B cell (primary cell): Measurements from ENCODE around the gene SCART1. TPM values are rescaled to one million over a fixed set of nuclear protein-coding genes. Genes with fewer than 3 reads are reported as not detected.

ENCODE experiments used
- ATAC-seq: fragments of 200-7000 bp; cut with Tn5 transposase; one replicate; pipeline ENCODE4 v1.10.0; 2021; ENCODE audit warnings: low read depth, mild to moderate bottlenecking, moderate number of reproducible peaks, moderate library complexity
- CTCF ChIA-PET: fragments of 350-600 bp; sonication (Branson Sonifier 250); formaldehyde crosslinking; loops from one replicate; lab custom pipeline; 2021; ENCODE audit warnings: antibody characterized with exemption, inconsistent platforms; lab: Charles Lee
- POLR2A ChIA-PET: fragments of 350-600 bp; sonication (Branson Sonifier 250); formaldehyde crosslinking; loops from one replicate; lab custom pipeline; 2021; ENCODE audit warnings: antibody characterized with exemption; lab: Charles Lee
- DNase-seq: peaks from one replicate; pipeline ENCODE4 v3.0.0; 2013
- H2AFZ ChIP-seq: 2 replicates; pipeline ENCODE4 v1.6.1; 2012; ENCODE audit warnings: mild to moderate bottlenecking, low read depth, low read length; ENCODE audit not compliant: insufficient read depth, poor library complexity, severe bottlenecking
- H3K27ac ChIP-seq, 2 donors: 1 replicate in 1 of 2; 2 replicates in 1 of 2; pipeline ENCODE4 v1.5.1; 2012 to 2013; ENCODE audit warnings: low read length in 2 of 2, mild to moderate bottlenecking in 2 of 2, moderate library complexity in 1 of 2
- H3K27me3 ChIP-seq, 4 experiments: fragments of 200-600 bp in 1 of 4; sonication (generic) in 1 of 4; replicated peaks in 1 of 4; 1 replicate in 2 of 4; 2 replicates in 2 of 4; pipeline versions ENCODE4 v1.6.1 to v1.7.0; 2013 to 2016; ENCODE audit warnings: low read length in 3 of 4, mild to moderate bottlenecking in 2 of 4, mixed read lengths in 1 of 4, moderate library complexity in 1 of 4; ENCODE audit not compliant: insufficient read depth in 4 of 4, control insufficient read depth in 3 of 4; ENCODE audit errors: control extremely low read depth in 1 of 4
- H3K36me3 ChIP-seq, 2 experiments: replicated peaks in 1 of 2; 1 replicate in 1 of 2; 2 replicates in 1 of 2; pipeline versions ENCODE4 v1.6.1 to v1.7.1; 2013; ENCODE audit warnings: low read length in 1 of 2; ENCODE audit not compliant: insufficient read depth in 2 of 2, control insufficient read depth in 1 of 2; ENCODE audit errors: control extremely low read depth in 1 of 2, extremely low read depth in 1 of 2
- H3K4me1 ChIP-seq, 2 donors: fragments of 200-600 bp in 1 of 2; sonication (generic) in 1 of 2; 1 replicate in 1 of 2; 2 replicates in 1 of 2; pipeline versions ENCODE4 v1.5.1 to v1.6.1; 2013 to 2017; ENCODE audit warnings: low read length in 2 of 2; ENCODE audit not compliant: control insufficient read depth in 2 of 2, insufficient read depth in 2 of 2
- H3K4me2 ChIP-seq: replicated peaks from 2 replicates; pipeline ENCODE3; 2012; ENCODE audit warnings: mild to moderate bottlenecking, low read depth, low read length; ENCODE audit not compliant: poor library complexity, severe bottlenecking
- H3K4me3 ChIP-seq, 5 experiments: fragments of 200-600 bp in 1 of 5; sonication (generic) in 1 of 5; 1 replicate in 3 of 5; 2 replicates in 2 of 5; pipeline versions ENCODE4 v1.5.1 to v1.7.0; 2011 to 2016; ENCODE audit warnings: low read length in 4 of 5, mild to moderate bottlenecking in 4 of 5, low read depth in 2 of 5, control low read depth in 1 of 5, moderate library complexity in 1 of 5; ENCODE audit not compliant: insufficient read depth in 1 of 5; ENCODE audit errors: control extremely low read depth in 1 of 5, extremely low read depth in 1 of 5
- H3K79me2 ChIP-seq: fragments of 200-600 bp; sonication (generic); one replicate; pipeline ENCODE4 v1.6.0; 2016; ENCODE audit warnings: low read length; ENCODE audit not compliant: control insufficient read depth, insufficient read depth
- H3K9ac ChIP-seq: fragments of 200-600 bp; sonication (generic); 2 replicates; pipeline ENCODE4 v1.6.1; 2017; ENCODE audit warnings: mild to moderate bottlenecking, low read length, moderate library complexity
- H3K9me3 ChIP-seq, 3 donors: one replicate each; pipeline versions ENCODE4 v1.6.1 to v1.7.1; 2013; ENCODE audit warnings: low read length in 2 of 3; ENCODE audit not compliant: control insufficient read depth in 2 of 3, insufficient read depth in 1 of 3; ENCODE audit errors: control extremely low read depth in 1 of 3
- H4K20me1 ChIP-seq: 2 replicates; pipeline ENCODE4 v1.6.0; 2012; ENCODE audit warnings: mild to moderate bottlenecking, low read length; ENCODE audit not compliant: insufficient read depth, control insufficient read depth, poor library complexity, severe bottlenecking
- H3K27ac Mint-ChIP-seq: one replicate; pipeline ENCODE4 v1.8.0; 2021; ENCODE audit warnings: mixed read lengths
- H3K27me3 Mint-ChIP-seq: one replicate; pipeline ENCODE4 v1.8.0; 2021; ENCODE audit warnings: mixed read lengths
- H3K4me1 Mint-ChIP-seq: one replicate; pipeline ENCODE4 v1.8.0; 2021; ENCODE audit warnings: mixed read lengths
- H3K4me3 Mint-ChIP-seq: one replicate; pipeline ENCODE4 v1.8.0; 2021; ENCODE audit warnings: mixed read lengths
- H3K9me3 Mint-ChIP-seq: one replicate; pipeline ENCODE4 v1.8.0; 2022; ENCODE audit warnings: mixed read lengths; ENCODE audit not compliant: insufficient read depth
- CTCF ChIP-seq: fragments of 200-600 bp; IDR thresholded peaks from one replicate; pipeline ENCODE4 v1.8.0; 2022; ENCODE audit warnings: antibody characterized with exemption, mild to moderate bottlenecking
- EZH2 ChIP-seq: IDR thresholded peaks from 2 replicates; pipeline ENCODE4 v1.6.1; 2012; ENCODE audit warnings: borderline replicate concordance, low read depth, mild to moderate bottlenecking, moderate library complexity, low read length; ENCODE audit not compliant: insufficient read depth, poor library complexity, severe bottlenecking
- WGBS: methylation state at CpG from one replicate; pipeline ENCODE4 v1.1.5; 2013; ENCODE audit warnings: missing lambda C conversion rate; ENCODE audit not compliant: insufficient coverage; 5-methylcytosine and 5-hydroxymethylcytosine counted together
- intact Hi-C: fragments of 100-400 bp; cut with micrococcal nuclease; formaldehyde crosslinking; loops from one replicate; pipeline ENCODE4 v1.10.0; 2022
- polyA plus RNA-seq: library from polyadenylated mRNA; depleted of rRNA; stranded (reverse); fragments of >200 nt; gene quantifications from 2 replicates; pipeline ENCODE4 v1.2.3, GENCODE V29; 2012
- total RNA-seq, 2 donors: library from RNA; stranded (reverse); fragments of 120-200 nt in 1 of 2; gene quantifications; 1 replicate in 1 of 2; 2 replicates in 1 of 2; pipeline versions ENCODE4 v1.2.3 to v1.2.4, GENCODE V29; 2013 to 2022

Gene SCART1
- total and polyA plus RNA-seq, 2 donors (not counting 1 experiment from before 2014, with no cell fraction given): 4.1 to 4.7 TPM

- Mint-ChIP-seq H3K4me3 (no peak overlapping the region), H3K27me3 (no peaks in the 10 kb centered on the region), H3K27ac (no peak overlapping the region), H3K4me1 (no peaks in the 10 kb centered on the region), H3K9me3 (no peaks in the 10 kb centered on the region)
- Histone ChIP-seq H3K36me3 (no peaks in the 10 kb centered on the region), H3K27me3 (no peaks in the 10 kb centered on the region), H3K4me2 (no peak overlapping the region), H3K9ac (no peak overlapping the region), H2AFZ (no peak overlapping the region), H3K79me2 (no peaks in the 10 kb centered on the region), H3K4me3 (no peak overlapping the region), H3K27ac (no peak overlapping the region), H3K4me1 (no peaks in the 10 kb centered on the region), H4K20me1 (no peaks in the 10 kb centered on the region), H3K9me3 (peaks cover 0 to 10% (median 0%) of the 10 kb centered on the region in 3 donors)
- WGBS: 94% methylated on average over 46 of the region's 46 CpGs
- TF ChIP-seq EZH2 (no peak), CTCF (no peak)
- intact Hi-C loops: no loop called here
- CTCF ChIA-PET: no interaction called here
- POLR2A ChIA-PET: no interaction called here
- ATAC-seq: no peak
- no peak for DNase-seq
Measured at GRCh38 chr10:133456041-133456951, 2.6 kb downstream of the SCART1 start.
